Astrocyte of the cerebellum (primary cell): ENCODE data around the gene CPT1B.
"Not testable (repeated sequence)": the region's sequence is repeated elsewhere in the genome, so short reads cannot be mapped to it uniquely, and the experiment has no call there.

Experiments used
- DNase-seq: peaks from one replicate; pipeline ENCODE4 v3.0.0-alpha.2; 2011; ENCODE audit warnings: low read depth
- H3K4me3 ChIP-seq: 2 replicates; pipeline ENCODE4 v1.5.1; 2011; ENCODE audit warnings: mild to moderate bottlenecking, low read depth, low read length, moderate library complexity
- CTCF ChIP-seq: IDR thresholded peaks from 2 replicates; pipeline ENCODE4 v1.5.1; 2012; ENCODE audit warnings: low read length, low read depth, moderate library complexity, mild to moderate bottlenecking; ENCODE audit errors: missing control alignments
- in situ Hi-C: cut with HindIII; loops from 2 replicates; pipeline ENCODE4 v1.10.0; 2017; ENCODE audit warnings: low sequenced_read_pairs

Gene CPT1B

GRCh38 chr22:50609599-50609998 is 31.4 kb upstream of the CPT1B start:
- no peak overlapping the region for H3K4me3 ChIP-seq
- DNase-seq, result no peak
- no peak for TF ChIP-seq CTCF
- in situ Hi-C loops, result no loop called here

DNA sequence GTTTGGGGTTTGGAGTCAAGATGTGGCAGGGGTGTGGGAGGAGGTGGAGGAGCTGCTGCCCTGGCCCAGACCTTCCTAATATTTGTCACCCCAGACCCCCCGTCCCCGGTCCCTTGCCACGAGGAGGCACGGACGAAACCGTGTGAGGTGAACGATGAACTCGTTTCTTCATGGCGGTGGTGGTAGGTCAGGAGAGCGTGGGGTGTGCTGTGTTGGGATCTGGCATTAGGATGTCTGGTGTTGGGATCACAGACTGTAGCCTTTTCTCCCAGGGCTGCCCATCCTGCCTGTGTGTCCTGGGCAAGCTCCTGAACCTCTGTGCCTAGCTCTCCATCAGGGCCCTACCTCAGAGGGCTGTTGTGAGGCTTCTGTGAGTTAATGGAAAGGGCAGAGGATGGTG is 30.8 kb upstream of the CPT1B start:
- no peak overlapping the region for H3K4me3 ChIP-seq
- in situ Hi-C loops, result no loop called here
- no peak for DNase-seq
- no peak for TF ChIP-seq CTCF

- in situ Hi-C loops, result not testable (repeated sequence)
Observed at GRCh38 chr22:50608058-50608840, 30.0 kb upstream of the CPT1B start.

GRCh38 chr22:50607659-50608020 is 29.4 kb upstream of the CPT1B start:
- DNase-seq, result no peak
- in situ Hi-C loops, result no loop called here
- no peak for TF ChIP-seq CTCF
- no peak overlapping the region for H3K4me3 ChIP-seq

More at GRCh38 chr22:50608058-50608840, 30.0 kb upstream of the CPT1B start:
- DNase-seq, H3K4me3 ChIP-seq: not testable (repeated sequence)

GRCh38 chr22:50606946-50607658 is 28.9 kb upstream of the CPT1B start:
- H3K4me3 ChIP-seq, result no peak overlapping the region
- no peak for TF ChIP-seq CTCF
- DNase-seq, result no peak
- in situ Hi-C loops, result no loop called here

DNA sequence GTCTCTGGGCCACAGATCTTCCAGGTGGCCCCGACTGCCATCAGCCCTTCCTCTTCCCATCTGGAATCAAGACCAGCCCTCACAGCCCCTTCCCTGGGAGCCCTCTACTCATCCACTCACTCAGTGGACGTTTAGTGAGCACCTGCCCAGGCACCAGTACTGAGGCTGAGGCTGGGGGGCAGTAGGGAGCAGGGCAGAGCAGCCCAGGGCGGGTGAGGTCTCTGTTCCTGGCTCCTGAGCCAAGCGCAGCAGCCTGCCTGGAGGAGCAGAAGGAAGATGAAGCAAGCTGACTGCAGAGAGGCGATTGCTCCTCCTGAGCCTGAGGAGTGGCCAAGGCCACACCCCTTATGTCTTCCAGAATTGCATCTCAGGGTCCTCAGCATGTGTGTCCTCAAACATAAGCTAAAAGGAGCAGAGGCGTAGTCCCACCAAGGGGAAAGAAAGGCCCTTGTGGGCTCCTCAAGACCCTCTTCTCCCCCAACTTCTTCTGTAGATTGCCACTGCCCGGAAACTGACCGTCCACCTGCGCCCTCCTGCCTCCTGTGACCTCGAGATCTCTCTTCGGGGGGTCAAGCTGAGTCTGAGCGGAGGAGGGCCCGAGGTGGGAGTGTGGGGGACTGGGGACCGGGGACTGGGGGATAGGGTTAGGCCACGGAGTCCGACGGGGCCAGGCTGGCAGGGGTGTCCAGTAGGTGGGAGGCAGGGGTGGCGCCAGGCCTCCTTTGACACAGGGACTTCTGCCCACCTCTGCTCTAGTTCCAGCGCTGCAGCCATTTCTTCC is 28.1 kb upstream of the CPT1B start:
- no peak overlapping the region for H3K4me3 ChIP-seq
- no peak for DNase-seq
- TF ChIP-seq CTCF, result peak; percentile 18
- in situ Hi-C loops, result no loop called here
